ENCODE measurements around the gene BTBD10. TPM values are rescaled to one million over a fixed set of nuclear protein-coding genes. Genes with fewer than 3 reads are reported as not detected.
A peak's percentile ranks its signal among the peaks of the same experiment; 100 is the strongest.

Gene BTBD10
- total and polyA plus RNA-seq, 2 of the 13 experiments (the other 11 are each of a cell fraction or from before 2014, with no cell fraction given) = 9.8 to 26.6 TPM

GRCh38 chr11:13386567-13386966 is 76.5 kb downstream of the BTBD10 start (continued):
- TF ChIP-seq YY1 (IDR thresholded peaks at IDR 0.05; ENCODE audit: insufficient read depth, insufficient replicate concordance, low read depth, low read length) (peak; percentile 78), TGIF2 (CRISPR knock-in tag; IDR thresholded peaks at IDR 0.05) (no peak), FOXP1 (IDR thresholded peaks at IDR 0.05) (peak; percentile 52; the same call in 1 of the 2 replicates), FOXP1 (CRISPR knock-in tag; IDR thresholded peaks at IDR 0.05) (peak; percentile 80)

DNA sequence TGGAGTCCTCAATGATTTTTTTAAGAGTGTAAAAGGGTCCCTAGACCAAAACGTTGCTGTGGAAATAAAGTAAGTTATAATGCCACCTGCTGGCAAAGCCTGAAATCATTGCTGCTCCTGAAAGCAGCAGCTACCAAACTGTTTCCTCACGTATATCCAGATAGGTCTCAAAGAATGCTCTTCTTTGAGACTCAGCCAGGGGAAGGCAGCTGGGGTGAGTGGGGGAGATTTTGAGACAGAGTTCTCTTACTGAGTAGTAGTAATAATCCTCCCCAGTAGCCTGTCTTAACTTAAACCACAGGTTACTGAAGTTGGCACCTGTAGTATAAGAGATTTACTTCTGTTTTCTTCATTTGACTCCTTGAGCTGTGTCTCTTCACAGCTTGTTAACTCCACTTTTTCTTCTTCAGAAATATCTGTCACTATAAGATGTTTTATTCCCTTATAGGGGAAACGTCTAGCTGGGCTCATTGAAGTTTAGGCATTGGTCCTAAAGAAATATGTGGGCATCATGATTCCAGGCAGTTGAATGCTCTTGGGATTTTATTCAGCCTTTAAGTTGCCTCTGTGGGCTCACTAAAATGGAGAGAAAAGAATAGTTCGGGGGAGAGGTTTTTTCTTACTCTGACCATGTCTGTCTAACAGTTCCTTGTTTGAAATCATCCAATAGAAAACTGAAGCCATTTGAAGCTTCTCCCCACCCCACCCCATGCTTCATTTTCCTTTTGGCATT is 77.9 kb downstream of the BTBD10 start:
- 43% methylated on average over 4 of the region's 4 CpGs for WGBS (ENCODE audit: low lambda C conversion rate)
- no peak overlapping the region for H3K9ac ChIP-seq (ENCODE audit: insufficient read depth, low read depth, low read length)
- ATAC-seq (peak; percentile 62), FAIRE-seq (peak; percentile 63), DNase-seq (ENCODE audit: low spot score) (peak; percentile 25)
- H2AFZ ChIP-seq (ENCODE audit: low read length) = no peak overlapping the region
- POLR2A ChIA-PET = no interaction called here
- H3K4me2 ChIP-seq (ENCODE audit: low read depth, low read length) = no peak overlapping the region
- no peaks in the 10 kb centered on the region for H3K9me3 ChIP-seq (ENCODE audit: low read length)
- no TSS peak for BruUV-seq (replicated peaks)
- no peak overlapping the region for H3K27ac ChIP-seq (ENCODE audit: extremely low read length, insufficient read depth, low read length)
- H3K36me3 ChIP-seq (replicated peaks in 1 of 2; ENCODE audit: control insufficient read depth in 1 of 2, insufficient read depth in 2 of 2, low read length in 2 of 2) = peaks cover 3 to 4% of the 10 kb centered on the region in 2 experiments; a peak in 3 of 5 replicates
- no peaks in the 10 kb centered on the region for H3K79me2 ChIP-seq (ENCODE audit: insufficient read depth, low read length)
- CTCF ChIA-PET (ENCODE audit: low intra/inter-chr PET ratio, low total read pairs) = interaction anchor here (1.5 kb wide), 1 partner anchor 175 kb away, joined by 5 read pairs; no protein-coding TSS in a partner anchor
- intact Hi-C loops (cut with micrococcal nuclease; ENCODE audit: unreplicated experiment) (loop anchor here (5.0 kb wide), 1 partner anchor 173 kb away; no protein-coding TSS in a partner anchor), in situ Hi-C loops (cut with HindIII; ENCODE audit: extremely low pct_ligation_motif_present, low pct_unique_long_range_greater_than_20kb) (no loop called here)
- H4K20me1 ChIP-seq (ENCODE audit: insufficient read depth, low read length) = no peaks in the 10 kb centered on the region
- peaks cover 7% of the 10 kb centered on the region; the same call in 1 of the 2 replicates for H3K4me1 ChIP-seq (ENCODE audit: insufficient read depth, low read length)
- no peaks in the 10 kb centered on the region for H3K27me3 ChIP-seq (ENCODE audit: control insufficient read depth in 1 of 2, insufficient read depth in 2 of 2, low read length in 2 of 2)
- no peak overlapping the region for H3K4me3 ChIP-seq (replicated peaks in 1 of 3; ENCODE audit: insufficient read depth in 1 of 3, low read depth in 2 of 3, low read length in 3 of 3)
- TF ChIP-seq SMC3 (IDR thresholded peaks at IDR 0.05; ENCODE audit: low read length) (peak; percentile 33; the same call in 1 of the 2 replicates), FOXO4 (CRISPR knock-in tag; conservative IDR thresholded peaks at IDR 0.05) (no peak), ZBTB34 (CRISPR knock-in tag; IDR thresholded peaks at IDR 0.05) (no peak), STAG1 (CRISPR knock-in tag; IDR thresholded peaks at IDR 0.05) (peak; percentile 39), ZSCAN31 (CRISPR knock-in tag; IDR thresholded peaks at IDR 0.05; ENCODE audit: low read depth) (no peak), PLRG1 (conservative IDR thresholded peaks at IDR 0.05) (no peak), ZNF543 (CRISPR knock-in tag; IDR thresholded peaks at IDR 0.05) (no peak)
- TF ChIP-seq, protein P1, sequence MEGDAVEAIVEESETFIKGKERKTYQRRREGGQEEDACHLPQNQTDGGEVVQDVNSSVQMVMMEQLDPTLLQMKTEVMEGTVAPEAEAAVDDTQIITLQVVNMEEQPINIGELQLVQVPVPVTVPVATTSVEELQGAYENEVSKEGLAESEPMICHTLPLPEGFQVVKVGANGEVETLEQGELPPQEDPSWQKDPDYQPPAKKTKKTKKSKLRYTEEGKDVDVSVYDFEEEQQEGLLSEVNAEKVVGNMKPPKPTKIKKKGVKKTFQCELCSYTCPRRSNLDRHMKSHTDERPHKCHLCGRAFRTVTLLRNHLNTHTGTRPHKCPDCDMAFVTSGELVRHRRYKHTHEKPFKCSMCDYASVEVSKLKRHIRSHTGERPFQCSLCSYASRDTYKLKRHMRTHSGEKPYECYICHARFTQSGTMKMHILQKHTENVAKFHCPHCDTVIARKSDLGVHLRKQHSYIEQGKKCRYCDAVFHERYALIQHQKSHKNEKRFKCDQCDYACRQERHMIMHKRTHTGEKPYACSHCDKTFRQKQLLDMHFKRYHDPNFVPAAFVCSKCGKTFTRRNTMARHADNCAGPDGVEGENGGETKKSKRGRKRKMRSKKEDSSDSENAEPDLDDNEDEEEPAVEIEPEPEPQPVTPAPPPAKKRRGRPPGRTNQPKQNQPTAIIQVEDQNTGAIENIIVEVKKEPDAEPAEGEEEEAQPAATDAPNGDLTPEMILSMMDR (CRISPR knock-in tag; IDR thresholded peaks at IDR 0.05) = peak; percentile 59

Measured in HepG2 (cell line).